ENCODE data around the gene SSRP1. TPM values are rescaled to one million over a fixed set of nuclear protein-coding genes. Genes with fewer than 3 reads are reported as not detected.

Gene SSRP1
- total and polyA plus RNA-seq, 9 of the 15 experiments (the other 6 are each of a cell fraction or from before 2014, with no cell fraction given) = 91.1 to 416 (median 245) TPM

DNA sequence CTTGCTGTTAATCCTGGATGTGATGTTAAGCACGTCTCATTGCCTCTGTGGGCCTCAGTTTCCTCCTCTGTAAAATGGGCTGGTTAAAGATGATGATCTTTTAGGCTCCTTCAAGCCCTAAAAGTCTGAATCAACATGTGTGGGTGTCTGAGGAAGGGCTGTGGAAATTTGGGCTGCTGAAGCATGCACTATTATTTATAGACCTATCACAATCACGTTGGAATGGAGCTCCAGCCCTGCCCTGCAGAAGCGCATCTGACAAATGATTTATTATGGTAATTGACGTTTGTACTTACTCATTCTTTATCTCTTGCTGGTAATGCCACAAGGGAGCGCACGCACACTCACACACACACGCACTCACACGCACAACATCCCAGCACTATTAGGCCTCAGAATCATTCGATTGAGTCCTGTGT, 22.9 kb upstream of the SSRP1 start:
- Histone ChIP-seq H3K27me3 (ENCODE audit: control insufficient read depth in 2 of 2, insufficient read depth in 2 of 2, low read length in 2 of 2) (no peaks in the 10 kb centered on the region), H4K20me1 (replicated peaks; ENCODE audit: control insufficient read depth, insufficient read depth, low read length) (no peaks in the 10 kb centered on the region), H3K9me3 (replicated peaks; ENCODE audit: control insufficient read depth, insufficient read depth, low read depth, low read length) (no peaks in the 10 kb centered on the region), H3K4me3 (no peak overlapping the region), H3K27ac (ENCODE audit: extremely low read depth, low read depth, low read length) (no peak overlapping the region), H3K4me2 (ENCODE audit: insufficient read depth, low read length) (no peak overlapping the region; the same call in 1 of the 2 replicates), H3K79me2 (ENCODE audit: control insufficient read depth, insufficient read depth, low read length) (no peaks in the 10 kb centered on the region), H3K9ac (ENCODE audit: insufficient read depth in 1 of 2, low read depth in 2 of 2, low read length in 2 of 2) (peak overlapping the region in 1 of 2 experiments; percentile 38; a peak in 1 of 4 replicates), H3K36me3 (ENCODE audit: control insufficient read depth, insufficient read depth, low read length) (no peaks in the 10 kb centered on the region), H2AFZ (ENCODE audit: low read depth, low read length) (peak overlapping the region; percentile 38; the same call in 1 of the 2 replicates), H3K4me1 (replicated peaks in 1 of 2; ENCODE audit: control insufficient read depth in 2 of 2, insufficient read depth in 2 of 2, low read length in 2 of 2) (peaks cover 17 to 29% of the 10 kb centered on the region in 2 experiments), H3K9me1 (ENCODE audit: control insufficient read depth, insufficient read depth, low read length) (no peaks in the 10 kb centered on the region)
- FAIRE-seq = peak; percentile 57
- 14% methylated on average over 8 of the region's 9 CpGs for WGBS (ENCODE audit: insufficient coverage, low coverage, missing lambda C conversion rate)
- POLR2A ChIA-PET = interaction anchor here (1.0 to 1.6 kb wide), 4 partner anchors 10 to 38 kb away, joined by 3 to 5 read pairs (median 4); no protein-coding TSS in a partner anchor
- in situ Hi-C loops (cut with MboI) = no loop called here
- intact Hi-C loops (cut with micrococcal nuclease) = loop anchor here (2.0 kb wide), 1 partner anchor 44 kb away; no protein-coding TSS in a partner anchor
- no TSS peak for BruUV-seq (replicated peaks)
- peak; percentile 37 for ATAC-seq
- CTCF ChIA-PET (ENCODE audit: low intra/inter-chr PET ratio) = no interaction called here
- DNase-seq (ENCODE audit: extremely low read depth in 1 of 4, low spot score in 3 of 4) = peak in 1 of 4 experiments; percentile 44
- TF ChIP-seq, protein P1, sequence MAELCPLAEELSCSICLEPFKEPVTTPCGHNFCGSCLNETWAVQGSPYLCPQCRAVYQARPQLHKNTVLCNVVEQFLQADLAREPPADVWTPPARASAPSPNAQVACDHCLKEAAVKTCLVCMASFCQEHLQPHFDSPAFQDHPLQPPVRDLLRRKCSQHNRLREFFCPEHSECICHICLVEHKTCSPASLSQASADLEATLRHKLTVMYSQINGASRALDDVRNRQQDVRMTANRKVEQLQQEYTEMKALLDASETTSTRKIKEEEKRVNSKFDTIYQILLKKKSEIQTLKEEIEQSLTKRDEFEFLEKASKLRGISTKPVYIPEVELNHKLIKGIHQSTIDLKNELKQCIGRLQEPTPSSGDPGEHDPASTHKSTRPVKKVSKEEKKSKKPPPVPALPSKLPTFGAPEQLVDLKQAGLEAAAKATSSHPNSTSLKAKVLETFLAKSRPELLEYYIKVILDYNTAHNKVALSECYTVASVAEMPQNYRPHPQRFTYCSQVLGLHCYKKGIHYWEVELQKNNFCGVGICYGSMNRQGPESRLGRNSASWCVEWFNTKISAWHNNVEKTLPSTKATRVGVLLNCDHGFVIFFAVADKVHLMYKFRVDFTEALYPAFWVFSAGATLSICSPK (IDR thresholded peaks at IDR 0.05; ENCODE audit: borderline replicate concordance) = no peak
- TF ChIP-seq SIRT6 (IDR thresholded peaks at IDR 0.05; ENCODE audit: low read depth, low read length) (no peak), PML (IDR thresholded peaks at IDR 0.05; ENCODE audit: low read length) (no peak), CHD1 (IDR thresholded peaks at IDR 0.05; ENCODE audit: low read length) (no peak), GATAD2B (IDR thresholded peaks at IDR 0.05; ENCODE audit: borderline replicate concordance) (no peak), PCBP1 (IDR thresholded peaks at IDR 0.05; ENCODE audit: low read depth, low read length, poor library complexity, severe bottlenecking) (no peak), ADNP (tag; IDR thresholded peaks at IDR 0.05) (peak; percentile 95), BCL6 (CRISPR knock-in tag; IDR thresholded peaks at IDR 0.05) (no peak), ATF1 (CRISPR knock-in tag; IDR thresholded peaks at IDR 0.05) (no peak), ATF1 (tag; IDR thresholded peaks at IDR 0.05) (peak; percentile 68), DDX20 (tag; IDR thresholded peaks at IDR 0.05; ENCODE audit: low read depth) (no peak), TARDBP (IDR thresholded peaks at IDR 0.05) (no peak), FUS (optimal IDR thresholded peaks at IDR 0.05; ENCODE audit: low read depth, low read length) (no peak), ZFP1 (CRISPR knock-in tag; IDR thresholded peaks at IDR 0.05) (no peak), LEF1 (IDR thresholded peaks at IDR 0.05) (peak; percentile 70), HMGN3 (IDR thresholded peaks at IDR 0.05; ENCODE audit: borderline replicate concordance, extremely low read depth, insufficient read length, low read depth, low read length) (no peak), CXXC5 (CRISPR knock-in tag; IDR thresholded peaks at IDR 0.05) (peak; percentile 28; the same call in 1 of the 2 replicates), ZSCAN32 (CRISPR knock-in tag; IDR thresholded peaks at IDR 0.05) (no peak), BHLHE40 (IDR thresholded peaks at IDR 0.05; ENCODE audit: low read length) (0 out of 2 replicates have a peak, but pooled peaks have one; percentile 52), ZNF347 (CRISPR knock-in tag; IDR thresholded peaks at IDR 0.05; ENCODE audit: low read depth) (no peak), HDAC1 (IDR thresholded peaks at IDR 0.05) (peak in 1 of 2 experiments; percentile 34; a peak in 1 of 4 replicates)
- TF ChIP-seq, protein P2, sequence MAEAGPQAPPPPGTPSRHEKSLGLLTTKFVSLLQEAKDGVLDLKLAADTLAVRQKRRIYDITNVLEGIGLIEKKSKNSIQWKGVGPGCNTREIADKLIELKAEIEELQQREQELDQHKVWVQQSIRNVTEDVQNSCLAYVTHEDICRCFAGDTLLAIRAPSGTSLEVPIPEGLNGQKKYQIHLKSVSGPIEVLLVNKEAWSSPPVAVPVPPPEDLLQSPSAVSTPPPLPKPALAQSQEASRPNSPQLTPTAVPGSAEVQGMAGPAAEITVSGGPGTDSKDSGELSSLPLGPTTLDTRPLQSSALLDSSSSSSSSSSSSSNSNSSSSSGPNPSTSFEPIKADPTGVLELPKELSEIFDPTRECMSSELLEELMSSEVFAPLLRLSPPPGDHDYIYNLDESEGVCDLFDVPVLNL (CRISPR knock-in tag; IDR thresholded peaks at IDR 0.05; ENCODE audit: low read depth) = no peak

All from K562 (cell line).